ENCODE data around the gene GTF2F2. TPM values are rescaled to one million over a fixed set of nuclear protein-coding genes. Genes with fewer than 3 reads are reported as not detected.
A peak's percentile ranks its signal among the peaks of the same experiment; 100 is the strongest.

GTF2F2 gene, protein sequence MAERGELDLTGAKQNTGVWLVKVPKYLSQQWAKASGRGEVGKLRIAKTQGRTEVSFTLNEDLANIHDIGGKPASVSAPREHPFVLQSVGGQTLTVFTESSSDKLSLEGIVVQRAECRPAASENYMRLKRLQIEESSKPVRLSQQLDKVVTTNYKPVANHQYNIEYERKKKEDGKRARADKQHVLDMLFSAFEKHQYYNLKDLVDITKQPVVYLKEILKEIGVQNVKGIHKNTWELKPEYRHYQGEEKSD
- 10 to 100 TPM; 13.8 to 16.7 TPM for total RNA-seq

DNA sequence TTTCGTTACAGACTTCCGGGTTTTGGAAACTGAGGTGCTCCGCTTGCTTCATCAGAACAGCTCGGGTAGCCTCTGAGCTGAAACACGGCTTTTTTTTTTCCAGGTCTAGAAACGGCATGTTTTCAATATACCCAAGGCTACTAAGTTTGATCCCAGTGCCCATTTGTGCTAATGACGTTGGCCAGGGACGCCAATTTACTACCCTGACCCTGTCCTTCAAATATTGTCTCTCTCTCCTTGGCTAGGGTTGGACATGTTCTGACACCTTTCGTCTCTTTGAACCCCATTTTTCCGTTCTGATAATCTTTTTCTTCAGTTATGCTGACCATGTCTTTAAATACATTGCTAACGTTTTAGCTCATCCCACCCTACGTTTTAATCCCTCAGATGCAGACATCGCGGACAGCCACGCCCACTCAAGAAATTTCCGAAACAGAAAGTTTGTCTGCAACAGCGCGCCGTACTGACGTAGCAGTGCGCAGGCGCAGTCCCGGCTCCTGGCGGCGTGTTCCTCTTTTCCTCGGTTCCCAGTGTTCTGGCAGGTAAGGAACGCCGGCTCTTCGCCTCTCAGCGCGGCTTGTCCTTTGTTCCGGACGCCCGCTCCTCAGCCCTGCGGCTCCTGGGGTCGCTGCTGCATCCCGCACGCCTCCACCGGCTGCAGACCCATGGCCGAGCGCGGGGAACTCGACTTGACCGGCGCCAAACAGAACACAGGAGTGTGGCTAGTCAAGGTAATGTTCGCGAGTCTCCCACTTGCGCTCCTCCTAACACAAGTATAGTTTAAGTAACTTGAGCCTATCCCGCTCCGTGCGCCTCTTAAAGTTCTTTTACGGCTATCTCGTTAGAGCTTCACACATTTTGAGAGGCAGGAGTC, at the start of gene GTF2F2:
GTF2F2 (plus strand) TSS at position 520 of the 874 bp plus-strand sequence; CDS start at position 666, 146 bp downstream.
- H3K4me3 Mint-ChIP-seq = no peak within 1 kb of the TSS
- no peaks in the 10 kb centered on the region for H3K36me3 Mint-ChIP-seq (ENCODE audit: insufficient read depth in 2 of 2)
- H3K27me3 Mint-ChIP-seq (ENCODE audit: low read depth) = no peaks in the 10 kb centered on the region
- DNase-seq (peak; percentile 86 to 87), ATAC-seq (replicated peaks in 1 of 2) (peak; percentile 77 to 83)
- H3K4me1 Mint-ChIP-seq (ENCODE audit: low read depth) = peaks cover 10% of the 10 kb centered on the region
- H3K27ac Mint-ChIP-seq = no peak within 1 kb of the TSS
- no peaks in the 10 kb centered on the region for H3K9me3 Mint-ChIP-seq

DNA sequence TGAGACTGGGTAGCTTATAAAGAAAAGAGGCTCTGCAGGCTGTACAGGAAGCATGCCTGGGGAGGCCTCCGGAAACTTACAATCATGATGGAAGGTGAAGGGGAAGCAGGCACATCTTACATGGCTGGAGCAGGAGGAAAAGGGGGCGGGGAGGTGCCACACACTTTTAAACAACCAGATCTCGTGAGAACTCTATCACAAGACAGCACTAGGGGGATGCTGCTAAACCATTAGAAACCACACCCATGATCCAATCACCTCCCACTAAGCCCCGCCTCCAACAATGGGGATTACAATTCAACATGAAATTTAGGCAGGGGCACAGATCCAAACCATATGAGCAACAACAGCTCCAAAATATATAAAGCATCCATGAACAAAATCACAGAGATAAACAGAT, 46.5 kb upstream of the GTF2F2 start:
- ATAC-seq (replicated peaks in 1 of 2) (no peak), DNase-seq (no peak)
- H3K9me3 Mint-ChIP-seq = no peaks in the 10 kb centered on the region
- no peak overlapping the region for H3K27ac Mint-ChIP-seq
- H3K4me3 Mint-ChIP-seq = no peak overlapping the region
- H3K27me3 Mint-ChIP-seq (ENCODE audit: low read depth) = peaks cover 24% of the 10 kb centered on the region
- H3K4me1 Mint-ChIP-seq (ENCODE audit: low read depth) = no peaks in the 10 kb centered on the region
- H3K36me3 Mint-ChIP-seq (ENCODE audit: insufficient read depth in 2 of 2) = no peaks in the 10 kb centered on the region

DNA sequence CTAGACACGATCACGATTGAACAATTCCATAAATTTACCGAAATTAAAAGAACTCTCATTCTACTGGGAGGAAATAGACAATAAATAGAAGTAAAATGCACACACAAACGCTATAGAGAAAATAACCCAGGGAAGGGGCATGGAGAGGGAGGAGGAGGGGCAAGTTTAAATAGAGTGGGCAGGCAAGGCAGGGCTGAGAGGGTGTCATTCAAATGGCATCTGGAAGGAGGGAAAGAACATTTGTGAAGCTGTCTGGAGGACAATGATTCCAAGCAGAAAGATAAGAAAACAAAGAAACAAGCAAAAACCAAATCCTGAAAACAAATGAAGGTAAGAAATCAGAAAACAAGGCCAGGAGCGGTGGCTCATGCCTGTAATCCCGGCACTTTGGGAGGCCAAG, 45.6 kb upstream of the GTF2F2 start:
- Mint-ChIP-seq H3K27ac (no peak overlapping the region), H3K9me3 (no peaks in the 10 kb centered on the region), H3K36me3 (ENCODE audit: insufficient read depth in 2 of 2) (no peaks in the 10 kb centered on the region), H3K4me3 (no peak overlapping the region), H3K4me1 (ENCODE audit: low read depth) (no peaks in the 10 kb centered on the region), H3K27me3 (ENCODE audit: low read depth) (peaks cover 19% of the 10 kb centered on the region)
- DNase-seq = no peak
- no peak for ATAC-seq (replicated peaks in 1 of 2)

DNA sequence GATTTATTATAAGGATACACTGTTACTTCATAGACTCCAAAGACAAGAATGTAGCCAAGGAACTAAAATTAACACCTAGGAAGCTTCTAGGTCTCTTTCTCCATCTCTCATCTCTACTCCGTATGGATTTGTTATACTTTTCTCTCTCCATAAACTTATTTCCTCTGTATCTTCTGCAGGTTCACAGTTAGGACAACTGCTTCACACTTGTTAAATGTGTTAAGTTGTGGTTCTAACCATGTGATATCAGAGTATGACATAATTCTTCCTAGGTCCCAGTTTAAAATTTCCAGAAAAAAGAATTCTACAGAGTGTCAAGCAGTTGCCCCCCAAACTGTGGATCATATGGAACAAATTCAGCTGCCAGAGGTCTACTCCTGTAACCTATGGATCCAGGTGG, 42.3 kb upstream of the GTF2F2 start:
- DNase-seq (no peak), ATAC-seq (replicated peaks in 1 of 2) (no peak)
- Mint-ChIP-seq H3K4me3 (no peak overlapping the region), H3K27ac (no peak overlapping the region), H3K4me1 (ENCODE audit: low read depth) (no peaks in the 10 kb centered on the region), H3K27me3 (ENCODE audit: low read depth) (peaks cover 13% of the 10 kb centered on the region), H3K36me3 (ENCODE audit: insufficient read depth in 2 of 2) (no peaks in the 10 kb centered on the region), H3K9me3 (no peaks in the 10 kb centered on the region)

DNA sequence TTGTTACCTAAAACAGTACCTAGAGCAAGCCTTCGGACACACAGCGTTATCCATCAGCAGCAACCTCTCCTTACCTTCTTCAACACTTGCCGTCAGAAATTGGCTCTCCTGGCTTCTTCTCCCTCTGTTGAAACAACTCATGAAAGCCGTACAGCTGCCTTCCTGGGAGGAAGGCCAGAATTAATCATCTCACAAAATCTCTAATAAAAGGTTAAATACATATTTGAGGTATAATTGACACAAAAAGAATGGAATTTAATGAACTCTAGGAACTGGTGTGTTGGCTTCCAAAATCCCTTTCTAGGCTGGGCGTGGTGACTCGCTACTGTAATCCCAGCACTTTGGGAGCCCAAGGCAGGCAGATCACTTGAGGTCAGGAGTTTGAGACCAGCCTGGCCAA, 37.3 kb upstream of the GTF2F2 start:
- Mint-ChIP-seq H3K4me3 (no peak overlapping the region), H3K9me3 (no peaks in the 10 kb centered on the region), H3K36me3 (ENCODE audit: insufficient read depth in 2 of 2) (no peaks in the 10 kb centered on the region), H3K4me1 (ENCODE audit: low read depth) (no peaks in the 10 kb centered on the region), H3K27ac (no peak overlapping the region), H3K27me3 (ENCODE audit: low read depth) (peaks cover 5% of the 10 kb centered on the region)
- DNase-seq = no peak
- ATAC-seq (replicated peaks in 1 of 2) = no peak

DNA sequence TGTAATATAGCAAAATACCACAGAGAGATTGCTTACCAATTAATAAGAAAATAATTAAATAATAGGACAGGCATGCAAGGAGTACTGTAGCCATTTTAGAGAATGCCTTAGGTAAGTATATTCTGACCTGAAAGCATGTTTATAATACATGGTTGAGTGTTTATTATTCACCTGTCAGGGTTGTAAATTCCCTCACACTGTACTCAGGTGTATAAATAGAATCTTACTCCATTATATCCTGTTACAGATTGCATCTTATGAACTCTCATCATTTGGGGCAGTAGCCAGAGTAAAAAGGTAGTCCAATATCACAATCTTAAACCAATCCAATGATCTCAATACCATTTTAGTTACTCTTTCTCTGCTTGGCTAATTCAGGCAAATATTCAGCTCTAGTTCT, 35.8 kb upstream of the GTF2F2 start:
- H3K9me3 Mint-ChIP-seq = no peaks in the 10 kb centered on the region
- no peak overlapping the region for H3K27ac Mint-ChIP-seq
- H3K4me1 Mint-ChIP-seq (ENCODE audit: low read depth) = no peaks in the 10 kb centered on the region
- DNase-seq (no peak), ATAC-seq (replicated peaks in 1 of 2) (no peak)
- H3K27me3 Mint-ChIP-seq (ENCODE audit: low read depth) = no peaks in the 10 kb centered on the region
- H3K4me3 Mint-ChIP-seq = no peak overlapping the region
- no peaks in the 10 kb centered on the region for H3K36me3 Mint-ChIP-seq (ENCODE audit: insufficient read depth in 2 of 2)

DNA sequence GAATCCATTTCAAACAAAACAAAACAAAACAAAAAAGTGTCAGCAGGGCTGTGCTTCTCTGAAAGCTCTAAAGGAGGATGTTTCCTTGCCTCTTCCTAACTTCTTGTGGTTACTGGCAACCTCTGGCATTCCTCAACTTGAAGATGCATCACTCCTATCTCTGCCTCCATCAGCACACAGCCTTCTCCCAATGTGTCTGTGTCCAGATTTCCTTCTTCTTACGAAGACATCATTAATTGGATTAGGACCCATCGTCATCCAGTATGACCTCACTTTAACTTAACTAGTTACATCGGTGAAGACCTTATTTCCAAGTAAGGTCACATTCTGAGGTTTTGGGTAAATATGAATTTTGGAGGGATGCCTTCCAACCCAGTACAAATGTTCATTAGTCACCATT, 33.8 kb upstream of the GTF2F2 start:
- Mint-ChIP-seq H3K27ac (no peak overlapping the region), H3K27me3 (ENCODE audit: low read depth) (no peaks in the 10 kb centered on the region), H3K4me1 (ENCODE audit: low read depth) (no peaks in the 10 kb centered on the region), H3K4me3 (no peak overlapping the region), H3K36me3 (ENCODE audit: insufficient read depth in 2 of 2) (no peaks in the 10 kb centered on the region), H3K9me3 (no peaks in the 10 kb centered on the region)
- DNase-seq = no peak
- no peak for ATAC-seq (replicated peaks in 1 of 2)

DNA sequence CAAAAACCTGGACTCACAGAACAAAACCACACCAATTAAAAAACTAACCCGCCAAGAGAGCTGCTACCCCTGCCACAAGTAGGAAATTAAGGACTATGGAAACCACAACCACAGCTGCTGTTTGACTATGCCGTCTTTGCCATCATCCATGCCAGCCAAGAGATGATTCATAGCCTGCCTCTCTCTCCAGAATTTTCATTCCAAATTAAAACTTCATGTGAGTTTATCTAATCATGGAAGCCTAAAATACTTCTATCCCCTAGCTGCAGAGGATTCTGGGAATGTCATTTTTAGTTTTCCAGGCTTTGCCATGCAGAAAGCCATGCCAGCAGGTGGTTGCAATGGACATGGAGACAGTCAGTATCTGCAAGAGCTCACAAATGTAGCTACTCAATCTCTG, 27.6 kb upstream of the GTF2F2 start:
- ATAC-seq (replicated peaks in 1 of 2) (no peak), DNase-seq (no peak)
- Mint-ChIP-seq H3K9me3 (no peaks in the 10 kb centered on the region), H3K4me1 (ENCODE audit: low read depth) (no peaks in the 10 kb centered on the region), H3K36me3 (ENCODE audit: insufficient read depth in 2 of 2) (no peaks in the 10 kb centered on the region), H3K27me3 (ENCODE audit: low read depth) (no peaks in the 10 kb centered on the region), H3K4me3 (no peak overlapping the region), H3K27ac (no peak overlapping the region)

DNA sequence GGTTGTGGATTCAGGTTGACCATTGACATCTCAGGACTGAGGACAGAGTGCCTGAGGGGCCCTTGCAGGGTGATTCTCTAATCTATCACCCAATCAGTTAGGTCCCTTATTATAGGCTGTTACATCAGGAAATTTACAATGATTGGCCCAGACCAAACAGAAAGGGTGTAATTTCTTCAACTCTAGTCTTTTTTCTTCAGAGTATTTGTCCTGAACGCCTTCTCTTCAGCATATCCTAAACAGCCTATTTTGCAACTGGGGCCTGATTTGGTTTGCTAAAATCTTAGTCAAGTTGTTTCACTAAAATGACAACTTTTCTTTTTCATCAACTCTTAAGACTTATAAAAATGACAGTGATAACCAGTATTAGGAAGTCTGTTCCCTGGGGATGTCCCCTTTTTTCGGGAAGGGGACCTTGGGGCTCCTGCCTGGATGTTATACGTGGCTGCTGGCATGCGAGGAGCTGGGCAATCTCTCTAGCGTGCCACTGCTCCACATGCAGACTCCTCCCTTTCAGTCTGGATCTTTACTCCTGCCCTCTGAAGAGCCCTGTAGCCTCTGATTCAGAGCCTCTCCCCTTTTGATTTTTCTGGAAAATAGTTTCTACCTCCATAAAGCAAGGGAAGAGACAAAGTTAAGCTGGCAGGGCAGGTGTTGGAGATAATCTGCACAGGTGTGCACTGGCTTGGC, 19.6 kb upstream of the GTF2F2 start:
- H3K4me1 Mint-ChIP-seq (ENCODE audit: low read depth) = no peaks in the 10 kb centered on the region
- H3K4me3 Mint-ChIP-seq = no peak overlapping the region
- no peaks in the 10 kb centered on the region for H3K9me3 Mint-ChIP-seq
- peaks cover 8% of the 10 kb centered on the region for H3K27me3 Mint-ChIP-seq (ENCODE audit: low read depth)
- no peak overlapping the region for H3K27ac Mint-ChIP-seq
- no peaks in the 10 kb centered on the region for H3K36me3 Mint-ChIP-seq (ENCODE audit: insufficient read depth in 2 of 2)
- no peak for DNase-seq
- ATAC-seq (replicated peaks in 1 of 2) = no peak

DNA sequence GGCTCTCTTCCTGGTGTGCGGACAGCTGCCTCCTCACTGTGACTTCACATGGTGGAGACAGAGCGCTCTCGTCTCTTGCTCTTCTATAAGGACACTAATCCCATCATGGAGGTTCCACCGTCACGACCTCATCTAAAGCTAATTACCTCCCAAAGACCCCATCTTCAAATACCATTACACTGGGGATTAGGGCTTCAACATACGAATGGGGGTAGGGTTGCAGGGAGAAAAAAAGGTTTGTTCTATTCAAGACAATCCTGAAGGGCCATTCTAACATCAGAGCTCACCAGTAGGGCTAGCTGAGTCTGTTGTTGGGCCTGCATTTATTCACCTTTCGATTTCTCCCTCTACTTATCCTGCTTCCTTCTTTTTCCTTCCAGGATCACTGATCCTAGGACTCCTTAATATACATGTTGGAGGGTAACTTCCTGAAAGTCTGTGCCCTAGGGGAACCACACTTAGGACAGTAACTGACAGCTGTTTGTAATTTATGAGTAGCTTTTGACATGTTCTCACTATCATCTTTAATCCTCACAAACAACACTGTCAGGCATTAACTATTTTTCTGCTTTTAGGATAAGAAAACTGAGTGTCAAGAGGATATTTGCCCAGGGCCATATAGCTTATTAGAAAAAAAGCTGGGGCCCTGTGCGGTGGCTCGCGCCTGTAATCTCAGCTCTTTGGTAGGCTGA, 18.8 kb upstream of the GTF2F2 start:
- Mint-ChIP-seq H3K4me1 (ENCODE audit: low read depth) (no peaks in the 10 kb centered on the region), H3K36me3 (ENCODE audit: insufficient read depth in 2 of 2) (no peaks in the 10 kb centered on the region), H3K9me3 (no peaks in the 10 kb centered on the region), H3K4me3 (no peak overlapping the region), H3K27ac (no peak overlapping the region), H3K27me3 (ENCODE audit: low read depth) (peaks cover 12% of the 10 kb centered on the region)
- DNase-seq = no peak
- ATAC-seq (replicated peaks in 1 of 2) = no peak

DNA sequence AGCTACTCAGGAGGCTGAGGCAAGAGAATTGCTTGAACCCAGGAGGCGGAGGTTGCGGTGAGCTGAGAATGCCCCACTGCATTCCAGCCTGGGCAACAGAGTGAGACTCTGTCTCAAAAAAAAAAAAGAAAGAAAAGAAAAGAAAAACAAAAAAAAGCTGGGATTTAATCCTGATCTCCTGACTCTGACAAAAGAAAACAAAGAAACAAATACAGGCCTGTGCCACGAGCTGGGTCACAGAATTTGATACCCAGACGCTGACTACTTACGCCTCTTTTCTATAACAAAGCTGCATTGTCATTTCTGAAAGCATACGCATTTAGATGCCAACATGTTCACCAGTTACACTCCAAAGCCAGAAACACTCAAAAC, 18.2 kb upstream of the GTF2F2 start:
- no peaks in the 10 kb centered on the region for H3K9me3 Mint-ChIP-seq
- no peak for ATAC-seq (replicated peaks in 1 of 2)
- no peak overlapping the region for H3K4me3 Mint-ChIP-seq

DNA sequence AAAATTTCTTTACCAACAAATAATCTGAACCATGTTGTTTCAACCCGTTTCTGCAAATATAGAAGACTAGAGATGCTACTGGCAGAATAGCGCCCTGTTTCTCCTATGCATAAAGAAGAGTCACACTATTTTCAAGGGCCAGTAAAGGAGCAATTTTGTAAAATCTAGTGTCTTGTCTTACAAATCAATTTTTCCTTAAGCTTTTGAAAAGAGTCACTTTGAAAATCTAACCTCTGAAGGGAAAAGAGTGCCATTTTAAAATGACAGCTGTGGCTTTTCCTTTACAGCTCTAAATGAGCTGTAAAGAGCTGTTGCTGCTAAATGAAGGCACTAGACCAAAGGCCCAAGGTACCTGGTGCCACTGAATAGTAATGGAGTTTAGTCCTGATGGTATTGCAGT, 16.9 kb upstream of the GTF2F2 start:
- no peak overlapping the region for H3K4me3 Mint-ChIP-seq

More for the DNA sequence above, 18.2 kb upstream of the GTF2F2 start:
- H3K27ac Mint-ChIP-seq = no peak overlapping the region
- no peak for DNase-seq
- H3K36me3 Mint-ChIP-seq (ENCODE audit: insufficient read depth in 2 of 2) = no peaks in the 10 kb centered on the region
- H3K4me1 Mint-ChIP-seq (ENCODE audit: low read depth) = no peaks in the 10 kb centered on the region
- peaks cover 17% of the 10 kb centered on the region for H3K27me3 Mint-ChIP-seq (ENCODE audit: low read depth)

DNA sequence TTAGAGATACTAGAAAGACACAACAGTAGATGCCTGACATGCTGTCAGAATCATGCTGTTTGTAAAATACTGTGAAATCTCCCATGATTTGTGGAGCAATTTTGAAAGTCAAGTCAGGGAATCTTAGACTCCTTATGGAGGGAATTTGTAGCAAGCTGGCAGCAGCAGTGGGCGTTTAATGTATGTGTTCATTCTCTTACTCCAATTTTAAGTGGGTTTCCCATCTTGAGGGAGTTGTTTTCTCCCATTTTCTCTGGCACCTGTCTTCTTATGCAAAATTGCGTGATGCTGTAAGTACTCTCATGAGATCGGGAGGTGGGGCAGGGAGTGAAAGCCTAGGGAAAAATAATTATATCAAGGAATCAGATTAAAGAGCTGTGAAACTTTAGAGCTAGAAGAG, 16.0 kb upstream of the GTF2F2 start:
- Mint-ChIP-seq H3K4me3 (no peak overlapping the region), H3K36me3 (ENCODE audit: insufficient read depth in 2 of 2) (no peaks in the 10 kb centered on the region), H3K9me3 (no peaks in the 10 kb centered on the region), H3K27me3 (ENCODE audit: low read depth) (peaks cover 22% of the 10 kb centered on the region), H3K27ac (no peak overlapping the region), H3K4me1 (ENCODE audit: low read depth) (peaks cover 8% of the 10 kb centered on the region)
- DNase-seq = no peak
- no peak for ATAC-seq (replicated peaks in 1 of 2)

More for the DNA sequence above, 16.9 kb upstream of the GTF2F2 start:
- DNase-seq = no peak
- peaks cover 22% of the 10 kb centered on the region for H3K27me3 Mint-ChIP-seq (ENCODE audit: low read depth)
- no peaks in the 10 kb centered on the region for H3K9me3 Mint-ChIP-seq
- ATAC-seq (replicated peaks in 1 of 2) = no peak
- no peaks in the 10 kb centered on the region for H3K36me3 Mint-ChIP-seq (ENCODE audit: insufficient read depth in 2 of 2)
- peaks cover under 1% of the 10 kb centered on the region for H3K4me1 Mint-ChIP-seq (ENCODE audit: low read depth)
- no peak overlapping the region for H3K27ac Mint-ChIP-seq

Measured in activated T-cell treated with anti-CD3 and anti-CD28 coated beads, Interleukin-2, amount 50 U/mL, for 72 hours (primary cell).